ENCODE results near the gene DRC3. TPM values are rescaled to one million over a fixed set of nuclear protein-coding genes. Genes with fewer than 3 reads are reported as not detected.

Gene DRC3
- total and polyA plus RNA-seq, 12 donors: 0.55 to 3.0 (median 2.0) TPM

DNA sequence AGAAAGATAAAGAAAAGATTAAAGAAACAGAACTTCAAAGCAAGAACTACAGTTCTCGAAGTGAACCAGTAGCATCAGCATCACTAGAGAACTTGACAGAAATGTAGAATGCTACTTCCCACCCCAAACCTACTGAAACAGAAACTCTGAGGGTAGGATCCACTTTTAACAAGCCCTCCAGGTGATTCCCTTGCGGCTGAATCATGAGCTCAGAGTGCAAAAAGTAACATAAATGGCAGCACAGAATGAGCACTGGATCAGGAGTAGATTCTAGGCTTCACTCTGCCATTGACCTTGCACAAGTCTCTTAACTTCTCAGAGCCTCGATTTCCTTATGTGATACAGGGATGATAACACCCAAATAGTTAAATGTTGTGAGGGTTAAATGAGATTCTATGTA lies 6.3 kb upstream of the DRC3 start:
- DNase-seq (no peak), ATAC-seq (no peak)
- H3K36me3 ChIP-seq: no peaks in the 10 kb centered on the region
- WGBS, 2 donors: 80 to 81% methylated on average over 3 of the region's 3 CpGs
- H3K27me3 ChIP-seq: no peaks in the 10 kb centered on the region
- no peaks in the 10 kb centered on the region for H3K9me3 ChIP-seq
- H3K4me1 ChIP-seq: peaks cover 4 to 85% (median 43%) of the 10 kb centered on the region in 9 donors
- TF ChIP-seq, protein P1, sequence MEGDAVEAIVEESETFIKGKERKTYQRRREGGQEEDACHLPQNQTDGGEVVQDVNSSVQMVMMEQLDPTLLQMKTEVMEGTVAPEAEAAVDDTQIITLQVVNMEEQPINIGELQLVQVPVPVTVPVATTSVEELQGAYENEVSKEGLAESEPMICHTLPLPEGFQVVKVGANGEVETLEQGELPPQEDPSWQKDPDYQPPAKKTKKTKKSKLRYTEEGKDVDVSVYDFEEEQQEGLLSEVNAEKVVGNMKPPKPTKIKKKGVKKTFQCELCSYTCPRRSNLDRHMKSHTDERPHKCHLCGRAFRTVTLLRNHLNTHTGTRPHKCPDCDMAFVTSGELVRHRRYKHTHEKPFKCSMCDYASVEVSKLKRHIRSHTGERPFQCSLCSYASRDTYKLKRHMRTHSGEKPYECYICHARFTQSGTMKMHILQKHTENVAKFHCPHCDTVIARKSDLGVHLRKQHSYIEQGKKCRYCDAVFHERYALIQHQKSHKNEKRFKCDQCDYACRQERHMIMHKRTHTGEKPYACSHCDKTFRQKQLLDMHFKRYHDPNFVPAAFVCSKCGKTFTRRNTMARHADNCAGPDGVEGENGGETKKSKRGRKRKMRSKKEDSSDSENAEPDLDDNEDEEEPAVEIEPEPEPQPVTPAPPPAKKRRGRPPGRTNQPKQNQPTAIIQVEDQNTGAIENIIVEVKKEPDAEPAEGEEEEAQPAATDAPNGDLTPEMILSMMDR (IDR thresholded peaks at IDR 0.05): no peak
- no peak overlapping the region for H3K4me3 ChIP-seq
- intact Hi-C loops (cut with DNase I): loop anchor here in 2 of 10 donors (5.0 to 10.0 kb wide), 2 partner anchors 44 to 82 kb away; no protein-coding TSS in a partner anchor
- no peak overlapping the region for H3K27ac ChIP-seq

- H3K27me3 ChIP-seq: no peaks in the 10 kb centered on the region
- peak overlapping the region in 9 of 10 donors; percentile 90 to 96 (median 94) for H3K27ac ChIP-seq
- TF ChIP-seq, protein P1 (IDR thresholded peaks at IDR 0.05): peak in 1 of 9 donors; percentile 9
- ATAC-seq (no peak), DNase-seq (no peak)
- intact Hi-C loops (cut with DNase I): loop anchor here in 8 of 10 donors (1.0 to 10.0 kb wide), 10 partner anchors 39 to 94 kb away; partner anchors contain the start of genes ATPAF2 (in 3 of the 8) and GID4 (in 3 of the 8)
- WGBS, 2 donors: 17 to 35% methylated on average over 1 of the region's 1 CpG
- H3K36me3 ChIP-seq: no peaks in the 10 kb centered on the region
- no peaks in the 10 kb centered on the region for H3K9me3 ChIP-seq
- H3K4me3 ChIP-seq: peak overlapping the region; percentile 73 to 97 (median 94)
- peaks cover 4 to 68% (median 36%) of the 10 kb centered on the region in 9 donors for H3K4me1 ChIP-seq
Measured at GRCh38 chr17:17970699-17971430, 1.8 kb upstream of the DRC3 start.

GRCh38 chr17:17971431-17972125 lies 1.1 kb upstream of the DRC3 start:
- ATAC-seq: peak in 6 of 8 donors; percentile 6 to 63 (median 22)
- peaks cover 4 to 61% (median 33%) of the 10 kb centered on the region in 9 donors for H3K4me1 ChIP-seq
- TF ChIP-seq, protein P1 (IDR thresholded peaks at IDR 0.05): peak in 1 of 9 donors; percentile 8

GRCh38 chr17:17972952-17973254 lies 241 bp downstream of the DRC3 start:
- Histone ChIP-seq H3K27ac (peak overlapping the region in 6 of 10 donors; percentile 40 to 67 (median 58)), H3K4me1 (peaks cover 0 to 49% (median 29%) of the 10 kb centered on the region in 9 donors), H3K9me3 (no peaks in the 10 kb centered on the region), H3K27me3 (no peaks in the 10 kb centered on the region), H3K4me3 (peak overlapping the region in 9 of 10 donors; percentile 37 to 90 (median 68)), H3K36me3 (no peaks in the 10 kb centered on the region)
- TF ChIP-seq, protein P1 (IDR thresholded peaks at IDR 0.05): no peak
- 2 to 4% methylated on average over 13 of the region's 13 CpGs for WGBS, 2 donors
- ATAC-seq: no peak
- no peak for DNase-seq
- intact Hi-C loops (cut with DNase I): loop anchor here in 8 of 10 donors (5.0 to 10.0 kb wide), 9 partner anchors 41 to 96 kb away; partner anchors contain the start of genes ATPAF2 (in 3 of the 8) and GID4 (in 3 of the 8)

More at GRCh38 chr17:17971431-17972125, 1.1 kb upstream of the DRC3 start:
- no peaks in the 10 kb centered on the region for H3K27me3 ChIP-seq
- H3K27ac ChIP-seq: peak overlapping the region; percentile 79 to 96 (median 94)
- intact Hi-C loops (cut with DNase I): loop anchor here in 8 of 10 donors (1.0 to 10.0 kb wide), 10 partner anchors 39 to 94 kb away; partner anchors contain the start of genes ATPAF2 (in 3 of the 8) and GID4 (in 3 of the 8)
- no peaks in the 10 kb centered on the region for H3K9me3 ChIP-seq
- H3K36me3 ChIP-seq: no peaks in the 10 kb centered on the region
- peak; percentile 60 to 67 for DNase-seq
- peak overlapping the region; percentile 73 to 97 (median 94) for H3K4me3 ChIP-seq
- 2% methylated on average over 33 of the region's 33 CpGs for WGBS, 2 donors

All from heart right ventricle (tissue), 16 donors.